LNCAP (cell line): ENCODE data around the gene PIK3CB.

Source experiments
- TF ChIP-seq, protein P1 (sequence below): fragments of 450-650 bp; IDR thresholded peaks from 2 replicates; pipeline ENCODE4 v1.5.1; 2017; ENCODE audit warnings: mild to moderate bottlenecking

Gene PIK3CB

GRCh38 chr3:138678874-138679392, 155.8 kb downstream of the PIK3CB start:
- TF ChIP-seq, protein P1, sequence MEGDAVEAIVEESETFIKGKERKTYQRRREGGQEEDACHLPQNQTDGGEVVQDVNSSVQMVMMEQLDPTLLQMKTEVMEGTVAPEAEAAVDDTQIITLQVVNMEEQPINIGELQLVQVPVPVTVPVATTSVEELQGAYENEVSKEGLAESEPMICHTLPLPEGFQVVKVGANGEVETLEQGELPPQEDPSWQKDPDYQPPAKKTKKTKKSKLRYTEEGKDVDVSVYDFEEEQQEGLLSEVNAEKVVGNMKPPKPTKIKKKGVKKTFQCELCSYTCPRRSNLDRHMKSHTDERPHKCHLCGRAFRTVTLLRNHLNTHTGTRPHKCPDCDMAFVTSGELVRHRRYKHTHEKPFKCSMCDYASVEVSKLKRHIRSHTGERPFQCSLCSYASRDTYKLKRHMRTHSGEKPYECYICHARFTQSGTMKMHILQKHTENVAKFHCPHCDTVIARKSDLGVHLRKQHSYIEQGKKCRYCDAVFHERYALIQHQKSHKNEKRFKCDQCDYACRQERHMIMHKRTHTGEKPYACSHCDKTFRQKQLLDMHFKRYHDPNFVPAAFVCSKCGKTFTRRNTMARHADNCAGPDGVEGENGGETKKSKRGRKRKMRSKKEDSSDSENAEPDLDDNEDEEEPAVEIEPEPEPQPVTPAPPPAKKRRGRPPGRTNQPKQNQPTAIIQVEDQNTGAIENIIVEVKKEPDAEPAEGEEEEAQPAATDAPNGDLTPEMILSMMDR = no peak

DNA sequence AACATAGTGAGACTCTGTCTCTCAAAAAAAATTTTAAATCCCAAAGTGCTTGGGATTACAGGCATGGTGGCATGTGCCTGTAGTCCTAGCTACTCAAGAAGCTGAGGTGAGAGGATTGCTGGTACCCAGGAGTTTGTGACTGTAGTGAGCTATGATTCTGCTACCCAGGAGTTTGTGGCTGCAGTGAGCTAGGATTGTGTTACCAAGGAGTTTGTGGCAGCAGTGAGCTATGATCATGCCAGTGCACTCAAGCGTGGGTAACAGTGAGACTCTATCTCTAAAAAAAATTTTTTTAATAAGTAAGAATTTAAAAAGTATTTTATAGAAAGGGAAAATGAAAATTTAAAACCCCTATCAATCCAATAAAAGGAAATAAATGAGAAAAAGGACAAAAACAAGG, 156.6 kb downstream of the PIK3CB start:
- TF ChIP-seq, protein P1 = no peak

GRCh38 chr3:138675393-138675792, 159.3 kb downstream of the PIK3CB start:
- TF ChIP-seq, protein P1 = no peak

- TF ChIP-seq, protein P1 = no peak
Observed at GRCh38 chr3:138673641-138674530, 160.8 kb downstream of the PIK3CB start.

DNA sequence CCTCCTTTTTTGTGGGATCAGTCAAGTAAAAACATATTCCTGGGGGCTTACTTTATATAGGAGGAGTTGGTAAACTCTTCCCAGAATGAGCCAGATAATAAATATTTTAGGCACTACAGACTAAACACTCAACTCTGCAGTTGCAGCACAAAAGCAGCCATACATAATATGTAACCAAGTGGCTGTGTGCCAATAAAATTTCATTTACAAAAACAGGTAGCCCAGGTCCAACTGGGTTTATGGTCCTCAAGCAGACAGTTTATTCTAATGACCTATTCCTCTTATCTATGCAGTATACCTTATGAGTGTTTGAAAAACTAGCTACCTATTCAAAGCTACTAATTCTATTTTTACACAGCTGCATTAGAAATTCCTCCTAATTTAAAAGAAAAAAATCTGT, 164.3 kb downstream of the PIK3CB start:
- TF ChIP-seq, protein P1 = no peak

GRCh38 chr3:138668107-138668506, 166.6 kb downstream of the PIK3CB start:
- TF ChIP-seq, protein P1 = no peak

DNA sequence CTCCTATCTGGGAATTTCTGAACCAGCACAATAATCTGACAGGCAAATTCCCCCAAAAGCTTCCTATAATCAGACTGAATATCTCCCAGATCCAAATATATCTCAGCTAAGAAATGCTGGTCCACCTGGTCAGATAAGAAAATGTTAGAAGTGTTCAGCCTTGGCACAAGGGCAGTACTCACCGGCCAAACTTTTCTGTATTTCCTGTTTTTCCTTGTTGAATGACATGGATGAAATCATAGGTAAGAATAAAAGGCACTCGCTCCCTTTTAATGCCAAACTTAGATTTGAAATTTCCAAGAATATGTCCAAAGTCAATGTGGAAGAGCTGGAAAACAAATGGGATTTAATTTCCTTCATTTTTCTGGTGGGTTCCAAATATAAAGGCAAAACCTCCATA, 177.2 kb downstream of the PIK3CB start:
- TF ChIP-seq, protein P1 = no peak
